OCI-LY3 (cell line): ENCODE measurements around the gene C16orf78.

Source experiments
- H2AFZ ChIP-seq: fragments of 200-600, 300-600 bp; shearing (Covaris generic); 2 replicates; pipeline ENCODE4 v1.6.0; 2014; ENCODE audit warnings: antibody characterized with exemption, low read depth, low read length
- H3K27ac ChIP-seq: fragments of 200-600, 300-600 bp; sonication (generic); 2 replicates; pipeline ENCODE4 v1.5.1; 2014; ENCODE audit warnings: mild to moderate bottlenecking, low read length, moderate library complexity, mixed read lengths
- H3K27me3 ChIP-seq: fragments of 200-600, 300-600 bp; sonication (generic); 2 replicates; pipeline ENCODE4 v1.6.1; 2014; ENCODE audit warnings: low read depth, low read length, mixed read lengths
- H3K36me3 ChIP-seq: fragments of 200-600, 300-600 bp; sonication (generic); replicated peaks from 2 replicates; pipeline ENCODE3; 2014; ENCODE audit warnings: low read depth, low read length, mixed read lengths
- H3K4me1 ChIP-seq: fragments of 300-600, 200-600 bp; sonication (generic); 2 replicates; pipeline ENCODE4 v1.6.1; 2014; ENCODE audit warnings: low read length, mixed read lengths
- H3K4me2 ChIP-seq: fragments of 200-600, 300-600 bp; sonication (generic); 2 replicates; pipeline ENCODE4 v1.6.1; 2014; ENCODE audit warnings: low read length, mixed read lengths
- H3K4me3 ChIP-seq: fragments of 300-600, 200-600 bp; sonication (generic); 2 replicates; pipeline ENCODE4 v1.5.1; 2014; ENCODE audit warnings: antibody characterized with exemption, mild to moderate bottlenecking, low read length, moderate library complexity
- H3K79me2 ChIP-seq: fragments of 300-600, 200-600 bp; shearing (Covaris generic); 2 replicates; pipeline ENCODE4 v1.6.1; 2014; ENCODE audit warnings: mild to moderate bottlenecking, low read length, mixed read lengths
- H3K9ac ChIP-seq: fragments of 300-600, 200-600 bp; shearing (Covaris generic); 2 replicates; pipeline ENCODE4 v1.6.0; 2014; ENCODE audit warnings: mild to moderate bottlenecking, low read length, moderate library complexity
- H3K9me3 ChIP-seq: fragments of 200-600, 300-600 bp; shearing (Covaris generic); 2 replicates; pipeline ENCODE4 v1.6.1; 2014; ENCODE audit warnings: low read length, mixed read lengths; ENCODE audit not compliant: insufficient read depth
- H4K20me1 ChIP-seq: fragments of 200-600, 300-600 bp; sonication (generic); 2 replicates; pipeline ENCODE4 v1.6.1; 2016; ENCODE audit warnings: low read length, mixed read lengths; ENCODE audit not compliant: insufficient read depth
- EZH2phosphoT487 ChIP-seq: fragments of 200-600 bp; shearing (Covaris generic); IDR thresholded peaks from 2 replicates; pipeline ENCODE4 v1.6.1; 2018; ENCODE audit warnings: antibody characterized with exemption, mixed run types, low read depth
- TF ChIP-seq, protein P1 (sequence below): fragments of 200-600, 300-600 bp; sonication (generic); IDR thresholded peaks from 2 replicates; pipeline ENCODE4 v1.5.1; 2014; ENCODE audit warnings: antibody characterized with exemption, low read length, low read depth

The C16orf78 gene

DNA sequence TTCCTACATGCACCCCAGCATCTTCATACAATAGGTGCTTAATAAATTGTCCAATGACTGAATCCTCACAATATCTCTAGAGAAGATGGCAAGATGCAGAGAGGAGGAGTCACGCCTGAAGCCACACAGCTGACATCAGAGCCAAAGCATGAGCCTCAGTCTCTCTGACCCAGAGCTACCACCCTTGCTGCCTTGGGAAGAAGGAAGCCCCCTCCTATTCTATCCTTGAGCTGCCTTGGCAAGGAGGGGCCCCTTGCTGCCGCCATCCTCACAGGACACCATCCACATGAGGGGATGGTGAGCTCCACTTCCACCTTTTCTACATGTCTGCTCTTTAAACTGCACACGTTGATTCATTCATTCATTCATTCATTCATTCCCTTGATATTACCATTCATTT is 37.0 kb upstream of the C16orf78 start:
- TF ChIP-seq, protein P1, sequence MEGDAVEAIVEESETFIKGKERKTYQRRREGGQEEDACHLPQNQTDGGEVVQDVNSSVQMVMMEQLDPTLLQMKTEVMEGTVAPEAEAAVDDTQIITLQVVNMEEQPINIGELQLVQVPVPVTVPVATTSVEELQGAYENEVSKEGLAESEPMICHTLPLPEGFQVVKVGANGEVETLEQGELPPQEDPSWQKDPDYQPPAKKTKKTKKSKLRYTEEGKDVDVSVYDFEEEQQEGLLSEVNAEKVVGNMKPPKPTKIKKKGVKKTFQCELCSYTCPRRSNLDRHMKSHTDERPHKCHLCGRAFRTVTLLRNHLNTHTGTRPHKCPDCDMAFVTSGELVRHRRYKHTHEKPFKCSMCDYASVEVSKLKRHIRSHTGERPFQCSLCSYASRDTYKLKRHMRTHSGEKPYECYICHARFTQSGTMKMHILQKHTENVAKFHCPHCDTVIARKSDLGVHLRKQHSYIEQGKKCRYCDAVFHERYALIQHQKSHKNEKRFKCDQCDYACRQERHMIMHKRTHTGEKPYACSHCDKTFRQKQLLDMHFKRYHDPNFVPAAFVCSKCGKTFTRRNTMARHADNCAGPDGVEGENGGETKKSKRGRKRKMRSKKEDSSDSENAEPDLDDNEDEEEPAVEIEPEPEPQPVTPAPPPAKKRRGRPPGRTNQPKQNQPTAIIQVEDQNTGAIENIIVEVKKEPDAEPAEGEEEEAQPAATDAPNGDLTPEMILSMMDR = no peak
- no peak for TF ChIP-seq EZH2phosphoT487
- Histone ChIP-seq H3K9me3 (no peaks in the 10 kb centered on the region), H3K36me3 (no peaks in the 10 kb centered on the region), H3K4me3 (no peak overlapping the region), H3K4me2 (no peak overlapping the region), H3K4me1 (no peaks in the 10 kb centered on the region), H2AFZ (no peak overlapping the region), H3K27ac (no peak overlapping the region), H4K20me1 (no peaks in the 10 kb centered on the region), H3K9ac (no peak overlapping the region), H3K27me3 (no peaks in the 10 kb centered on the region), H3K79me2 (no peaks in the 10 kb centered on the region)

DNA sequence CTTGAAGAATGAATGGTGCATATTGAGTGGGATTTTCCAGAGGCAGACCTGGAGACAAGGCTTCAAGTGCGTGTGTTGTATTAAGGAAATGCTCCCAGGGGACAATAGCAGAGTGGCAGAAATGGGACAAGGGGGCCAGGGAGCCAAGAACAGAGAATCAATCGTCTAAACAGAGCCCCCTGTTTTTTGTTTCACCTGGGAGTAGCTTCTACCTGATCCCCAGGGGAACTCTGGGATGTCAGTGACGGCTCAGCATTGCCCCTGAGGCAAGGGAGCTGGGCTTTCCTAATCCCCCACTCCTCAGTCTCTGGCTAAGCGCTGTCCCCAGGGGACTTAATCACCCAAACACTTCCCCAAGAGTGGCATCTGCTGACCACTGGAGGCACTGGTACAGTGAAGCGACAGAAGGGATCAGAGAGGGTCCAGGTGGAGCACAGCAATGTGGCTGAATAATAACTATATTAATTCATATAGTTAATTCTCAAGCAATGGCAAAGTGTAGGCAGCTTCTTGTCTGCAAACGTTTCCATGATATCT is 35.7 kb upstream of the C16orf78 start:
- Histone ChIP-seq H4K20me1 (no peaks in the 10 kb centered on the region), H3K79me2 (no peaks in the 10 kb centered on the region), H3K4me2 (no peak overlapping the region)

DNA sequence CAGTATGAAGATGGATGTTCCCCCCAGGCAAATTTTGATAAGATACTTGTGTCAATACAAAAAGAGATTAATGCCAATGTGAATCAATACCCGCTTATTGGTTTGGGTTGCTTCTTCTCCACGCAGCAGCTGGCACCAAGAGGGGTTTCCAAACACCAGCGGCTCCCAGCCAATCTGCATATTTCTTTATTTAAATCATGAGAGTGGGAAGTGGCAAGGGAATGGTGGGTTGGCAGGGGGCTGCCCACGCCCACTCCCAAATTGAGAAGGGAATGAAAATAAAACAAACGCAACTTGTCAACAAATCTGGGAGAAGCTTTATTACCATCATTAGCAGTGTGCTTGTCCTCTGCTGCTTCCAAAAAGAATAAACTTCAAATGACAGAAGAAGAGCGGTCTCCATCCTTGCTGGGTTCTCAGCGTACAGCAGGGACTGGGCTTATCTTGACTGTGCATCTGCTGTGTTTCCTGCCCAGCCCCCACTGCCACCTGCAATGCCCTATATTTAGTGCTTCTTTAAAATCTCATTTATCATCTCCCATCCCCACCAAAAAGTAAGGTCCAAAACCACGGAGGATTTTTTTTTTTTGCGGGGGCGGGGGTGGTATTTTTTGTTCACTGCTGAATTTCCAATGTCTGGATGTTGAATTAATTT is 34.9 kb upstream of the C16orf78 start:
- no peaks in the 10 kb centered on the region for H3K9me3 ChIP-seq
- no peaks in the 10 kb centered on the region for H3K36me3 ChIP-seq
- no peak overlapping the region for H3K9ac ChIP-seq
- TF ChIP-seq, protein P1 = no peak
- no peak for TF ChIP-seq EZH2phosphoT487
- H3K27ac ChIP-seq = no peak overlapping the region
- H3K27me3 ChIP-seq = no peaks in the 10 kb centered on the region
- no peak overlapping the region for H3K4me2 ChIP-seq
- no peaks in the 10 kb centered on the region for H3K79me2 ChIP-seq
- no peaks in the 10 kb centered on the region for H4K20me1 ChIP-seq
- no peak overlapping the region for H3K4me3 ChIP-seq
- no peaks in the 10 kb centered on the region for H3K4me1 ChIP-seq
- no peak overlapping the region for H2AFZ ChIP-seq

More for the DNA sequence above, 35.7 kb upstream of the C16orf78 start:
- Histone ChIP-seq H3K9me3 (no peaks in the 10 kb centered on the region), H3K36me3 (no peaks in the 10 kb centered on the region), H3K9ac (no peak overlapping the region), H3K27ac (no peak overlapping the region), H3K27me3 (no peaks in the 10 kb centered on the region), H3K4me1 (no peaks in the 10 kb centered on the region), H2AFZ (no peak overlapping the region), H3K4me3 (no peak overlapping the region)
- TF ChIP-seq, protein P1 = no peak
- no peak for TF ChIP-seq EZH2phosphoT487

DNA sequence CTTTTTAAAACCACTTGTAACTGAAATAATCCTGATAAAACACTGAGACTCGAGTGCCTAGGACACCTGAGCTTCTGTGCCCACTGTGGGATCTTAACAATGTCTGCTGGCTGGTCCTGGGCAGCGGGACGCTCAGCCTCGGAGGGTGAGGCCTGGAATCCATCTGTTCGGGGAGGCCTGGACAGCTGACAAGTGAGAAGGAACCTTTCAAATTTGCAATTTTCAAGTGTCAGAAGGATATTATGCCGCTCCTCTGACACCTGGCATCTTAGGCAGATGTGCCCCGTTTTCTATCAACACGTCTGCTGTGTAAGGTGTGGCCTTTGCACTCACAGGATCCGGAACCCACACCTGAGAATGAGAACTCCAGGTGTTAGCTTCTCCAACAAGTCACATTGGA is 33.1 kb upstream of the C16orf78 start:
- TF ChIP-seq EZH2phosphoT487 = no peak
- TF ChIP-seq, protein P1 = no peak
- H3K4me1 ChIP-seq = no peaks in the 10 kb centered on the region
- no peaks in the 10 kb centered on the region for H3K9me3 ChIP-seq
- no peaks in the 10 kb centered on the region for H4K20me1 ChIP-seq
- H3K27ac ChIP-seq = no peak overlapping the region
- H3K79me2 ChIP-seq = no peaks in the 10 kb centered on the region
- no peak overlapping the region for H3K4me2 ChIP-seq
- no peak overlapping the region for H3K4me3 ChIP-seq
- H3K36me3 ChIP-seq = no peaks in the 10 kb centered on the region
- no peak overlapping the region for H3K9ac ChIP-seq
- no peaks in the 10 kb centered on the region for H3K27me3 ChIP-seq
- H2AFZ ChIP-seq = no peak overlapping the region
